ENCODE data around the gene CACNA2D3.
"Not testable (repeated sequence)": the region's sequence is repeated elsewhere in the genome, so short reads cannot be mapped to it uniquely, and the experiment has no call there.

CACNA2D3 gene

DNA sequence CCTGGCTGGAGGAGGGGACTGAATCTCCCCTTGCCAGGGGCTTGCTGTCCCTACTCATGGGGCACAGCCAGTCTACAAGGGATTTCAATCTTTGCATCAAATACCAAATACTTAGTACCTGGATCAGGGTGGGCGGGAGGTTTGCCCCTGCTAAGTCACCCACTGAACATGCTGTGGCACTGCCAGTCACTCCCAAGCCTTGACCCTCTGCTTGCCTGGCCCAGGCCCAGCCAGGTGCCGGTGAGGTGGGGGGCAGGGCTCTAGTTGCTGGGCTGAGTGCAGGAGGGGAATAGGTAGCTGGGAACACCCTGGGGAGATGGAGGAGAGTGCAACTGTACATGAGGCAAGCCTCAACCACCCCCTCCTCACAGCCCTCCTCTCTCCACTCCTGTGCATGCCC, 941.8 kb downstream of the CACNA2D3 start:
- no peak for DNase-seq

DNA sequence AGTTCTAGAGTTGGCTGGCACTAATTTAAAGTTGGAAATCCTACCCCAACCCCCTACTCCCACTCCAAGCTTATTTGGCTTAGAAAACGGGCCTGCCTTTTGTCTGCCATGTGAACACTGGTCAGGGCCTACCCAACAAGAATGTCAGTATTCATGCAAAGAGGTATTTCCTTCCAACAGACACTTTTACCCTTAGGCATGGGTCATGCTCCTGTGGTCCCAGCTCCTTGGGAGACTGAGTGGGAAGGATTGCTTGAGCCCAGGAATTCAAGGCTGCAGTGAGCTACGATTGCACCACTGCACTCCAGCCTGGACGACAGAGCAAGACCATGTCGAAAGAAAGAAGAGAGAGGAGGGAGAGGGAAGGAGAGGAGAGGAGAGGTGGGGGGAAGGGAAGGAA, 943.0 kb downstream of the CACNA2D3 start:
- no peak for DNase-seq

DNA sequence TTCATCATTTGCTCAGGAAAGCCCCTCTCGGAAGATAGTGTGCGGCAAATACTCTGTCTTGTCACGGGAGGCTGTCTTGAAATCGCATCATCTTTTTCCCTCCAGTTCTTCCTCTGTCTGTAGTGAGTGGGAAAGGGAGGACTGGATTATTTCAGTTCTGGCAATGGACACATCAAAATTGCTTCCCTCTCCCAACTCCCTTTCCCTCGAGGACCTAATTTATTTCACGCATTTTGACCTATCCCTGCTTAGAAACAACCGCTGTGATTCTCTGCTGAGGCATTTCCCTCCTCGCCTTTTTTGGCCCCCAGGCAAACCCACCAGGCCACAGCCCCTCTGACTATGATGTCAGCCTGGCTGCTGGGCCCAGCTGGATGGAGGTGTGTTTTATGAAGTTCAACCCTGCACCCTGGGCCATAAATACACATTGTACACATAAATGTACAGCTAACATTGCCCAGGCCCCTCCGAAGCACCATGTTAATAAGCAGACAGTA, 944.2 kb downstream of the CACNA2D3 start:
- DNase-seq = no peak

DNA sequence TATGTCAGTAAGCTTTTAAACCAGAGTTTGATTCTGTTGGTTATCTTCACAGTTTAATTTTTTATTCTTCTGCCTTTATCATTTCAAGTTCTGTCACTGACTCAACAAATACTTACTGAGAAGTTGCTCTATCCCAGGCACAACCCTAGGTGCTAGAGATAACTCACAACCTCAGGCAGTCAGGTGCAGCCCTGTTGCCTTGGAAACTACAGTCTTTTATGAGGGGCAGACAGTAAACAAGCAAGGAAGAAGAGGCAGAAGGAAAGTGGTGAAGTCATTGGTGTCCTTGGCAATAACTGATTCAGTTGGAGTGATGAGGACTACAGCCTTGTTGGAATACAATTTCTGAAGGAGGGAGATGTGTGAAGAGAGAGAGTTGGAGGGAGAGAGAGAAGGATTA, 947.6 kb downstream of the CACNA2D3 start:
- DNase-seq = no peak

- DNase-seq = no peak
These were observed 952.4 kb downstream of the CACNA2D3 start for GRCh38 chr3:55074796-55075195.

DNA sequence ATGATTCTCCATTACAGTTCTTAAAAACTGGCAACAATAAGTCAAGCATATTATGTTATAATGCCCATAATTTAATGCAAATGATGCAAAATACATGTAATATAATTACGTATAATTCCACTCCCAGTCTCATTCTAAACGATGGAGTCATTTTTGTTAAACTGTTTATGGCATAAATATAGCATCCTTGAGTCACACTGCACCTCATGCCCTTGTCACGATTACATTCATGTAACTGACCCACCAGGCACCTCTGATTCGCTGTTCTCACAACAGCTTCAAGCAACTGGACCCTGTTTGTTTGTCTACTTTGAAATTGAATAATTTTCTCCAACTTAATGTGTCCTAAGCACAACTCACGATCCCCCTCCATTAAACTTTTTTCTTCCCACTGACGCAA, 953.5 kb downstream of the CACNA2D3 start:
- DNase-seq = no peak

DNA sequence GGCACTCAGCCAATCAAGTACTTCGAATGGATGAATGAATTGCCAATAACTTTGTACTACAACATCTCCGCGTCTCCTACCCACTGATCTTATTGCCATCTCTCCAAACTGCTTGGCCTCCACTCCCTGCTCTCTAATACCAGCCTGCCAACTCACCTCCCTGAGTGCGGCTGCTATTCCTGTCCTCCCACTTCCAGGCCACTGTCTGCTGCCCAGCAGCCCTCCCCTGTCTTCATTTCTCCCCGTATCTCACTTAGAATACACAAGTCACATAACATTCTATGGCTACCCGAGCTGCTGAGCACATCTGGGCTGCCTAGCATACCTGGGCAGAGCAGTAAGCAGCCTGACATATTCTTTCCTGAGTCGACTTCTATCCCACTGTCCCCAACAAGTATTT, 955.4 kb downstream of the CACNA2D3 start:
- DNase-seq = no peak

DNA sequence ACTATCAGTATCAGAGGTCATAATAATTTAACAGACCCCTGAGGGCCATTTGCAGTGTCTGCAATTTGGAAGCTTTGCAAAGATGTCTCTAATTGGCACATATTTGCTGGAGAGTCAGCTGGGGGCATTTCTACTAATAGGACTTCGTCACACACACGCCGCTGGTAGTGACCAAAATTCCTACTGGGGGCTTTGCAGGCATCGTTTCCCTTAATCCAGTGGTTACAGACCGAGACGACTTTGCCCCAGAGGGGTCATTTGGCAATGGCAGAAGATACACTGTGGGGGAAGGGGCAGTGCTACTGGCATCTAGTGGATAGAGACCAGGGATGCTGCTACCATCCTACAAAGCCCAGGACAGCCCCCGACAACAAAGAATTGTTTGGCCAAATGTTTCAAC, 956.5 kb downstream of the CACNA2D3 start:
- DNase-seq = no peak

DNA sequence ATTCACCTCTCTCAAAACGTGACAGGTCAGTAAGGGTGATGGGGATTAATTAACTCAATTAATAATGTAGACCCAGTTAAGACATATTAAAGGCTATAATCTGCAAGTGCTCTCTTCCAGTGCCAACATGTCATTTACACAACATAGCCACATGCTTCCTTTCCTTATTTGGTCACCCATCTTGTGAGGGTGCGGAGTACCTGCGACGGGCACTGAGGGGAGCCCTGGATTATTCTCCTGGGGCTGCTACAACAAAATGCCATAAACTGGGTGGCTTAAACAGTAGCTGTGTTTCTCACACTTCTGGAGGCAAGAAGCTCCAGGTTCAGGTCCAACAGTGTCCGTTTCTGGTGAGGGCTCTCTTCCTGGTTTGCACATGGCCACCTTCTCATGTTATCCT, 962.9 kb downstream of the CACNA2D3 start:
- DNase-seq = no peak

GRCh38 chr3:55089211-55089610, 966.9 kb downstream of the CACNA2D3 start:
- no peak for DNase-seq

- no peak for DNase-seq
These were observed 967.9 kb downstream of the CACNA2D3 start for GRCh38 chr3:55090291-55090690.

- DNase-seq = no peak
These were observed 968.4 kb downstream of the CACNA2D3 start for GRCh38 chr3:55090746-55091145.

DNA sequence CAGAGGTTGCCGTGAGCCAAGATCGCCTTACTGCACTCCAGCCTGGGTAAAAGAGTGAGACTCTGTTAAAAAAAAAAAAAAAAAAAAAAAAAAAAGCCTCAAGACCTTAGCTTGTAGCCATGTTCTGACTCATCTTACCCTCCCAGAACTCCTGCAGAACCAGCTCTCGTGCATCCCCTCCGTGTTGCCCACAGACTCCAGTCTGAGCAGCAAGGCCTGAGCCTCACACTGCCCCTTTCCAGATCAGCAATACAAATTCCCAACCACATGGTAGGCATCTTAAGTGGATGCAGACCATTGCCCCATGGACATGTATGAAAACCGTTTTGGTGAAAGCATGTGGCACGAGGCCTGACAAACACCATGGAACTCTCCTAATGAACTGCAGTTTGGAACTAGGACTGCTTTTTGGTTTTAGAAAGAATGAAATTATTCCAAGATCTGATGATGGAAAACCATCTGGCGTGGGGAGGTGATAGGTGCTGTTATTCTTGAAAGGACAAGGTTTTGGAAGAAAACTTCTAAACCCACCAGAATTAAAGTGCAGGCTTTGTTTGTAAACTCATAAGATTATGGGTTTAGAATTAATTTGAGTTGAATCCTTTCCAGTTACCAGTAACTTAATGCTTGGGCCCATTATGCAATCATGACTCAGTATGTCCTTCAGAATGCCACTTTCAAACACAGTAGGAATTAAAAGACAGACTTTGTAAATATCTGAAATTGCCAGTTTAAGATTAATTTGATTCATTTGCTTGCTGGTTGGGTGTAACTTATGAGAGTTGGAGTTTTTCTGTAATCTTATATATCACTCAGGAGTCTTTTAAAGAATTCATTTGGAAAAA, 969.3 kb downstream of the CACNA2D3 start:
- DNase-seq = no peak

GRCh38 chr3:55094676-55095075, 972.3 kb downstream of the CACNA2D3 start:
- DNase-seq = no peak

DNA sequence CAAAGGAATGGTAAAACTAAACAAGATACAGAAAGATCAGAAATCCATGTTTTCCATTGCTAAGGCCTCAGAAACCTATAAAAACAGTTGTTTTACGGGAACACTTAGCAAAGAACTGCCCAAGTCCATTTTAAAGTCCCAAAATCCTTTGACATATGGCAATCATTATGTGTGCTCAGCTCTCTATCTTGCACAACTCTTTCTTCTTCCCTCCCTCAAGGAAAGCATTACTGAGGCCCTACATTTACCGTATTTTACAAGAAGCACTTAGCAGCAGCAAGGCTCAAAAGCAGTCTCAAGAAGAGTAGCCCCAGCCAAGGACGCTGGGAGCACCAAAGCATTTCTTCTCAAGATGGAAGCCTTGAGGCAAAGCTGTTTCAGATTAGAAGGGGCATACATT, 975.1 kb downstream of the CACNA2D3 start:
- no peak for DNase-seq

DNA sequence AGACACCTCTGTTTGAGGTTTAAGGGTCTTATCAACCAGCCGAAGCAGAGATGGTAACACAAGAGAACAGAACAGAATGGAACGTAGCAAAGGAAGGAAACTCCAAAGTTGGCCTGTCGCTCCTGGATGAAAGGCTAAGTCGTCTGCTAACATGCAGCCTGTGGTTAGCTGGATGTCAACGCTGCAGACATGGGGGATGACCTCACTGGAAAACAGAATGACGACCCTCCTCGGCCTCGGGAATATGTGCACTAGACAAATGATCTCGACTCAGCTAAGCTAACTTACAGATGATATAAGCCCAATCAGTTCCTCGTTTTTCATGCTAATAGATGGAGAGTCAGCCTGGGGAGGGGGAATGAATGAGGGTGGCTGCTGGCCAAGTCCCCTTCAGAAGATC, 983.3 kb downstream of the CACNA2D3 start:
- DNase-seq = no peak

- no peak for DNase-seq
These were observed 984.8 kb downstream of the CACNA2D3 start for GRCh38 chr3:55107187-55107586.

DNA sequence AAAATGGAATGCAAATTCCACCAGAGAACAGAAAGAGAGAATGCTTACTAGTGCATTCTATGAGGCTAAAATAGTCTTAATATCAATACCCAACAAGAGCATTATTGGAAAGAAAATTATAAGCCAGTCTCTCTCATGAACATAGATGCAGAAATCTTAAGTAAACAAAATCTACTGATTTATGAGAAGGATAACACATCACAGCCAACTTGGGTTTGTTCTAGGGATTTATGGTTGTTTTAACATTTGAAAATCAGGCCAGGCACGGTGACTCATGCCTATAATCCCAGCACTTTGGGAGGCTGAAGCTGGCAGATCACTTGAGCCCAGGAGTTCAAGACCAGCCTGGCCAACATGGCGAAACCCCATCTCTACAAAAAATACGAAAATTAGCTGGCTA, 989.6 kb downstream of the CACNA2D3 start:
- not testable (repeated sequence) for DNase-seq

DNA sequence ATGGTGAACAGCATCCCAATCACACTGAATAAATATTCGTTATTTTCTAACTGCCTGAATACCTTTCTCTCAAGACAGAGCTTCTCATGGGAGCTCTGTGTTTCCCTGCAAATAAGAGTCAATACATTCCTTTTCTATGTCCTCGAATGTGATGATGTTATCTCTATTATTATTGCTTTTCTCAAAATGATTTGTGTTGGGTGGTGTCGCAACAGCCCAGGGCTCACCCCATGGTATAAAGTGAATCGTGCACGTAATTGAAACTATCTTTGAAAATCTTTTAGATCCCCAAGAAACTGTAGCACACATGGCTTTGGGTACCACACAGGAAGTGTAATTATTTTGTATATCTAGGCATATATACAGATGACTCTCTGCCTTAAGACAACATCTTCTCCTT, 996.1 kb downstream of the CACNA2D3 start:
- DNase-seq = no peak

GRCh38 chr3:55119268-55119667, 996.9 kb downstream of the CACNA2D3 start:
- DNase-seq = no peak

DNA sequence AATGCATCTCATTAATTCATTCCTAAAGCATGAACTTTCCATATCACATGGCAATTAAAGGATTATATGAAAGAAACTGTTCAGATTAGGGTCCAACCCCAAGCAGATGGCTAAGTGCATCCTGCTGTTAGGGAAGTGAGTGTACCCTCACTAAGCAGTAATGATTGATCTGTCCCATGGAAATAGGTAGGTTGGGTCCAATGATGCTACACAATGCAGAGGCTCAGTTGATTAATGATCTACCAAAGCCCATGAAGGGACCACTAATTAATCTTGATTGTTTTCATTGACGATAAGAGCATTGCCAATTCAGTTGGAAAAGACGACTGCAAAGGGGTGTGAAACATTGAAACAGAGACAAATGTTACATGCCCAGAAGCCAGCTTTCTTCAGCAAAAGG, 1000.0 kb downstream of the CACNA2D3 start:
- no peak for DNase-seq
